ENCODE data around the gene PAWR.
A peak's percentile ranks its signal among the peaks of the same experiment; 100 is the strongest.

Gene PAWR

GRCh38 chr12:79558924-79559469 is 131.8 kb downstream of the PAWR start:
- no peak for TF ChIP-seq CTCF (IDR thresholded peaks at IDR 0.05)
- no peak for TF ChIP-seq ZFX (IDR thresholded peaks at IDR 0.05; ENCODE audit: borderline replicate concordance)
- H3K27ac ChIP-seq: peak overlapping the region; percentile 50; the same call in 1 of the 2 replicates

- TF ChIP-seq ZFX (IDR thresholded peaks at IDR 0.05; ENCODE audit: borderline replicate concordance): no peak
- no peak for TF ChIP-seq CTCF (IDR thresholded peaks at IDR 0.05)
- peak overlapping the region; percentile 84 for H3K27ac ChIP-seq
These were observed 133.0 kb downstream of the PAWR start for GRCh38 chr12:79557690-79558315.

GRCh38 chr12:79555028-79555925 is 135.5 kb downstream of the PAWR start:
- peak overlapping the region; percentile 84 for H3K27ac ChIP-seq
- TF ChIP-seq CTCF (IDR thresholded peaks at IDR 0.05) (peak; percentile 73), ZFX (IDR thresholded peaks at IDR 0.05; ENCODE audit: borderline replicate concordance) (no peak)

- peak overlapping the region; percentile 84 for H3K27ac ChIP-seq
- no peak for TF ChIP-seq ZFX (IDR thresholded peaks at IDR 0.05; ENCODE audit: borderline replicate concordance)
- no peak for TF ChIP-seq CTCF (IDR thresholded peaks at IDR 0.05)
These were observed 136.7 kb downstream of the PAWR start for GRCh38 chr12:79553863-79554574.

GRCh38 chr12:79552192-79552591 is 138.6 kb downstream of the PAWR start:
- no peak overlapping the region for H3K27ac ChIP-seq
- TF ChIP-seq ZFX (IDR thresholded peaks at IDR 0.05; ENCODE audit: borderline replicate concordance): no peak
- TF ChIP-seq CTCF (IDR thresholded peaks at IDR 0.05): no peak

GRCh38 chr12:79549531-79550271 is 141.1 kb downstream of the PAWR start:
- TF ChIP-seq CTCF (IDR thresholded peaks at IDR 0.05) (no peak), ZFX (IDR thresholded peaks at IDR 0.05; ENCODE audit: borderline replicate concordance) (no peak)
- H3K27ac ChIP-seq: peak overlapping the region; percentile 73

Data from 22Rv1 (cell line).